ENCODE measurements around the gene PDPR.
"Not testable (repeated sequence)": the region's sequence is repeated elsewhere in the genome, so short reads cannot be mapped to it uniquely, and the experiment has no call there.

PDPR gene

GRCh38 chr16:70113982-70114826, at the start of gene PDPR:
Gene PDPR, plus strand, starts transcription at chr16:70114332. Its CDS starts 6,161 bp downstream, at chr16:70120493.
- peak; percentile 78 to 91 for DNase-seq (ENCODE audit: low read depth in 2 of 2, low spot score in 1 of 2)

- peak; percentile 64 to 67 for DNase-seq (ENCODE audit: low read depth in 2 of 2, low spot score in 1 of 2)
These were observed 49.2 kb upstream of the PDPR start for GRCh38 chr16:70064841-70065370.

- DNase-seq (ENCODE audit: low read depth in 2 of 2, low spot score in 1 of 2) = not testable (repeated sequence)
These were observed 48.8 kb upstream of the PDPR start for GRCh38 chr16:70065376-70065745.

GRCh38 chr16:70065746-70066658, 48.1 kb upstream of the PDPR start:
- DNase-seq (ENCODE audit: low read depth in 2 of 2, low spot score in 1 of 2) = peak; percentile 82 to 90

- not testable (repeated sequence) for DNase-seq (ENCODE audit: low read depth in 2 of 2, low spot score in 1 of 2)
These were observed 47.4 kb upstream of the PDPR start for GRCh38 chr16:70066751-70067150.

GRCh38 chr16:70079081-70079480, 35.1 kb upstream of the PDPR start:
- DNase-seq (ENCODE audit: low read depth in 2 of 2, low spot score in 1 of 2) = not testable (repeated sequence)

DNA sequence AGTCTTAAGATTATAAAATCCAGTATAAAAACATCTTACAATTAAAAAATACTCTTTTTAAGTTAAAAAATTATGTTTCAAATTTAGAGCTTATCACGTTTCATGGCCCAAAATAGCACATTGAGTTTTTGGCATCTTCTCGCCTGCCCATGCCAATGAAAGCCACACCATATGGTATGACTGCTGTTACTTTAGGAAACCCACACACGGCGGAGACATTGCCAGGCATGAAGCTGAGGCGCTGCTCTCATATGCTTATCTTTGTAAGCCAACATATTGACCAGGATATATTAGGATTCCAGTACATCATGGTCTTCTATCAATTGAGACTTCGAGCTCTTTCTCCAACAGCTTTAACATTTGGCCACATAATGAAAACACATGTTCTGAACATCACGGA, 32.9 kb upstream of the PDPR start:
- not testable (repeated sequence) for DNase-seq (ENCODE audit: low read depth in 2 of 2, low spot score in 1 of 2)

- not testable (repeated sequence) for DNase-seq (ENCODE audit: low read depth in 2 of 2, low spot score in 1 of 2)
These were observed 30.2 kb upstream of the PDPR start for GRCh38 chr16:70083931-70084330.

- not testable (repeated sequence) for DNase-seq (ENCODE audit: low read depth in 2 of 2, low spot score in 1 of 2)
These were observed 26.0 kb upstream of the PDPR start for GRCh38 chr16:70088160-70088559.

DNA sequence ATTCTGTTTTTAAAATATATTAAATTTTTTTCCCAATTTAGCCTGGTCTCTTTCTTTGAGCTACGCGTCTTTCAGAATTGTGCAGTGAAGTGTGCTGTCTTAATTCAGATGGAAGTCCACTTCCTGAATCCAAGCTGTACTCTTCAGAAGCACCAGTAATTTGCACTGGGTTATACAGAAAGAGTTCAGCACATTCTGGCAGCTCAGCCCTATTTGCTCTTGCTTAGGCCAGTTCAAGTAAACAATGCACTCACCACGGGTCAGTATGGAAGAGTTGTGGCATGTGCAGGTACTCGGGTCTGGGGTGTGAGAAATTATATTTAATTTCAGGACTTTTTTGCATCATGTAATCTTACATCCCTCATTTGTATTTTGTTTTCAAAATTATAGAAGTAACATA, 25.3 kb upstream of the PDPR start:
- not testable (repeated sequence) for DNase-seq (ENCODE audit: low read depth in 2 of 2, low spot score in 1 of 2)

DNA sequence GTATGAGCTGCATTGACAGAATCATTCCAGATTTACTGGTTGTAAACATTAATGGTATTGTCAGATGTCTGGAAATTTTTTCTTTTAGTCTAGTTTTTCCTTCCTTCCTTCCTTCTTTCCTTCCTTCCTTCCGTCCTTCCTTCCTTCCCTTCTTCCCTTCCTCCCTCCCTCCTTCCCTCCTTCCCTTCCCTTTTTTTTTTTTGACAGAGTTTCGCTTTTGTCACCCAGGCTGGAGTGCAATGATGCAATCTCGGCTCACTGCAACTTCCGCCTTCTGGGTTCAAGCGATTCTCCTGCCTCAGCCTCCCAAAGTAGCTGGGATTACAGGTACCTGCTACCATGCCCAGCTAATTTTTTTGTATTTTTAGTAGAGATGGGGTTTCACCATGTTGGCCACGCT, 24.8 kb upstream of the PDPR start:
- DNase-seq (ENCODE audit: low read depth in 2 of 2, low spot score in 1 of 2) = not testable (repeated sequence)

- not testable (repeated sequence) for DNase-seq (ENCODE audit: low read depth in 2 of 2, low spot score in 1 of 2)
These were observed 23.0 kb upstream of the PDPR start for GRCh38 chr16:70091104-70091503.

DNA sequence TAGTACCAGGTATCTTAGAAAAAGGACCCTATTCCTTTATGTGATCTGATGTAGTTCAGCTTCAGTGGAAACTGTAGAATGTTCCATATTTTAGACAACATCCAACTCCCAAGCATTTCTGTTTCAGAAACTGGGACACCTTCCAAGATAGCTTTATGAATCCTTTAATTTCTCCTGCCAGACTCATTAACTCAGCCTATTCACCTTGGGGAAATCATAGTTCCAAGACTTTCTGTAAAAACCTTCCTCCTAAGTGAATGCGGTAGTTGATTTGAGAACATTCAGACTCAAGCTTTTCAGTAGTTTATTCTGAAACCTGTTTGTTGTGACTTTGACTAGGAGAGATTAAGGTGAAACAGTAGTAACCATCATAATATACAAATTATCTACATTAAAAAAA, 20.0 kb upstream of the PDPR start:
- DNase-seq (ENCODE audit: low read depth in 2 of 2, low spot score in 1 of 2) = not testable (repeated sequence)

GRCh38 chr16:70109583-70110279, 4.4 kb upstream of the PDPR start:
- not testable (repeated sequence) for DNase-seq (ENCODE audit: low read depth in 2 of 2, low spot score in 1 of 2)

DNA sequence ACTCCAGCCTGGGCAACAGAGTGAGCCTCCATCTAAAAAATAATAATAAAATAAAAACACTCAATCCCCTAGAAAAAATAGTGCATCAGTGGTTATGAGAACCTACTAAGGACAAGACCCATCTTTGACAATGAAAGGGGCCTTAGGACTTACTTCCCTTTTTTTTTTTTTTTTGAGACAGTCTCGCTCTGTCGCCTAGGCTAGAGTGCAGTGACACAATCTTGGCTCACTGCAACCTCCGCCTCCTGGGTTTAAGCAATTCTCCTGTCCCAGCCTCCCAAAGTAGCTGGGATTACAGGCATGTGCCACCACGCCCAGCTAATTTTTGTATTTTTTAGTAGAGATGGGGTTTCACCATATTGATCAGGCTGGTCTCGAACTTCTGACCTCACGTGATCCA, 2.0 kb upstream of the PDPR start:
- DNase-seq (ENCODE audit: low read depth in 2 of 2, low spot score in 1 of 2) = not testable (repeated sequence)

DNA sequence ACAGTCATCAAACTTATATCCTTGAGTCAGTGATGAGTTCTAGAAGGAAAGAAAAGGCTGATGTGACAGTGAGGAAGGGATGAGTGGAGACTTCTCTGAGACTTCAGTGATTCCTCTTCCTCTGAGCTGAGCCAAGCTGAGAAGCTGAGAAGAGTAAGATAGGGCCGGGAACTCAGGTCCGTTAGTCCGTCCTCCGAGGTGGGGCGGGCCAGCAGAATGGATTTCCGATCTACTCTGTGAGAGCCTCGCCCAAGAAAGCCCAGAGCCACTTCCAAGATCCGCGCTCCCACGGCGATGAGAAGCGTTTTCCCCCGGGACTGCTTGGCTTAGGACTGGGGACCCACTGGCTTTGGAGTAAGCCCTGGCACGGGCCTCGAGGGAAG, 542 bp upstream of the PDPR start:
- DNase-seq (ENCODE audit: low read depth in 2 of 2, low spot score in 1 of 2) = not testable (repeated sequence)

- DNase-seq (ENCODE audit: low read depth in 2 of 2, low spot score in 1 of 2) = not testable (repeated sequence)
These were observed 4.2 kb downstream of the PDPR start for GRCh38 chr16:70118354-70118753.

GRCh38 chr16:70118776-70119175, 4.6 kb downstream of the PDPR start:
- not testable (repeated sequence) for DNase-seq (ENCODE audit: low read depth in 2 of 2, low spot score in 1 of 2)

GRCh38 chr16:70120398-70120797, 6.3 kb downstream of the PDPR start:
- DNase-seq (ENCODE audit: low read depth in 2 of 2, low spot score in 1 of 2) = not testable (repeated sequence)

DNA sequence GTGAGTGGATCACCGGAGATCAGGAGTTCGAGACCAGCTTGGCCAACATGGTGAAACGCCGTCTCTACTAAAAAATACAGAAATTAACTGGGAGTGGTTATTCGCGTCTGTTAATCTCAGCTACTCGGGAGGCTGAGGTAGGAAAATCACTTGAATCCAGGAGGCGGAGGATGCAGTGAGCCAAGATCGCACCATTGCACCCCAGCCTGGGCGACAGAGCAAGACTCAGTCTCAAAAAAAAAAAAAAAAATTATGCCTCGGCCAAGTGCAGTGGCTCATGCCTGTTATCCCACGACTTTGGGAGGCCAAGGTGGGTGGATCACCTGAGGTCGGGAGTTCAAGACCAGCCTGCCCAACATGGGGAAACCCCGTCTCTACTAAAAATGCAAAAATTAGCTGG, 9.7 kb downstream of the PDPR start:
- not testable (repeated sequence) for DNase-seq (ENCODE audit: low read depth in 2 of 2, low spot score in 1 of 2)

DNA sequence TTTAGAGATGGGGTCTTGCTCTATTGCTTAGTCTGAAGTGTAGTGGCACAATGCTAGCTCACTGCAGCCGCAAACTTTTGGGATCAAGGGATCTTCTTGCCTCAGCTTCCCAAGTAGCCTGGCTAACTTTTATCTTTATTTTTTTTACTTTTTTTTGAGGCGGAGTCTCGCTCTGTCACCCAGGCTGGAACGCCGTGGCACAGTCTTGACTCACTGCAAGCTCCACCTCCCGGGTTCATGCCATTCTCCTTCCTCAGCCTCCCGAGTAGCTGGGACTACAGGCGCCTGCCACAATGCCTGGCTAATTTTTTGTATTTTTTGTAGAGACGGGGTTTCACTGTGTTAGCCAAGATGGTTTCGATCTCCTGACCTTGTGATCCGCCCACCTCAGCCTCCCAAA, 12.1 kb downstream of the PDPR start:
- not testable (repeated sequence) for DNase-seq (ENCODE audit: low read depth in 2 of 2, low spot score in 1 of 2)

Data from stimulated activated CD8-positive, alpha-beta memory T cell treated with anti-CD3 and anti-CD28 coated beads, Interleukin-4, amount 100 ng/mL, for 4 hours (primary cell).